GM23338 (cell line): ENCODE data around the gene SNX4. TPM values are rescaled to one million over a fixed set of nuclear protein-coding genes. Genes with fewer than 3 reads are reported as not detected.

Experiments
- ATAC-seq: fragments of 200-7000 bp; cut with Tn5 transposase; 3 replicates; pipeline ENCODE4 v1.9.1; 2020
- DNase-seq: peaks from one replicate; pipeline ENCODE4 v3.0.0-alpha.2; 2015; ENCODE audit warnings: low spot score
- H2AFZ ChIP-seq: fragments of 200-600 bp; sonication (generic); 2 replicates; pipeline ENCODE4 v1.8.0; 2016; ENCODE audit warnings: antibody characterized with exemption, mild to moderate bottlenecking, moderate library complexity
- H3F3A ChIP-seq: fragments of 200-600 bp; sonication (generic); replicated peaks from 2 replicates; pipeline ENCODE4 v1.8.0; 2017; ENCODE audit warnings: antibody characterized with exemption, mixed run types, low read depth
- H3K27ac ChIP-seq: fragments of 200-600 bp; sonication (generic); 2 replicates; pipeline ENCODE4 v1.6.1; 2016; ENCODE audit warnings: low read depth
- H3K27me3 ChIP-seq: fragments of 200-600 bp; sonication (generic); 2 replicates; pipeline ENCODE4 v1.8.0; 2016; ENCODE audit warnings: mild to moderate bottlenecking, mixed run types, moderate library complexity; ENCODE audit not compliant: insufficient read depth
- H3K36me3 ChIP-seq: fragments of 200-600 bp; sonication (generic); 2 replicates; pipeline ENCODE4 v1.8.0; 2016; ENCODE audit warnings: mild to moderate bottlenecking; ENCODE audit not compliant: insufficient read depth
- H3K4me1 ChIP-seq: fragments of 200-600 bp; sonication (generic); 2 replicates; pipeline ENCODE4 v1.8.0; 2016; ENCODE audit warnings: mild to moderate bottlenecking, moderate library complexity; ENCODE audit not compliant: insufficient read depth
- H3K4me2 ChIP-seq: fragments of 200-600 bp; sonication (generic); 2 replicates; pipeline ENCODE4 v1.7.1; 2017; ENCODE audit warnings: mixed run types
- H3K4me3 ChIP-seq: fragments of 200-600 bp; sonication (generic); 2 replicates; pipeline ENCODE4 v1.6.1; 2016; ENCODE audit warnings: mixed run types
- H3K79me2 ChIP-seq: fragments of 200-600 bp; sonication (generic); replicated peaks from 2 replicates; pipeline ENCODE4 v1.8.0; 2017; ENCODE audit warnings: mild to moderate bottlenecking; ENCODE audit not compliant: insufficient read depth
- H3K9me2 ChIP-seq: fragments of 200-600 bp; sonication (generic); 2 replicates; pipeline ENCODE4 v1.8.0; 2017; ENCODE audit not compliant: insufficient read depth
- H4K20me1 ChIP-seq: fragments of 200-600 bp; sonication (generic); replicated peaks from 2 replicates; pipeline ENCODE4 v1.8.0; 2017; ENCODE audit warnings: mild to moderate bottlenecking; ENCODE audit not compliant: insufficient read depth
- H3K27ac Mint-ChIP-seq: 2 replicates; pipeline ENCODE4 v1.8.0; 2020; ENCODE audit warnings: inconsistent platforms, mild to moderate bottlenecking, moderate library complexity, mixed read lengths
- H3K27me3 Mint-ChIP-seq: 3 replicates; pipeline ENCODE4 v1.8.0; 2022; ENCODE audit warnings: low read depth, mild to moderate bottlenecking, moderate library complexity, mixed read lengths, inconsistent platforms; ENCODE audit not compliant: insufficient read depth, poor library complexity
- H3K36me3 Mint-ChIP-seq: 3 replicates; pipeline ENCODE4 v1.8.0; 2021; ENCODE audit warnings: low read depth, mild to moderate bottlenecking, inconsistent platforms, moderate library complexity, mixed read lengths
- H3K4me1 Mint-ChIP-seq: 3 replicates; pipeline ENCODE4 v1.8.0; 2020; ENCODE audit warnings: mild to moderate bottlenecking, inconsistent platforms, mixed read lengths
- H3K4me3 Mint-ChIP-seq: 3 replicates; pipeline ENCODE4 v1.8.0; 2021; ENCODE audit warnings: moderate library complexity, mild to moderate bottlenecking, inconsistent platforms, mixed read lengths
- H3K9me3 Mint-ChIP-seq: 3 replicates; pipeline ENCODE4 v1.8.0; 2020; ENCODE audit warnings: moderate library complexity, mild to moderate bottlenecking, inconsistent platforms, mixed read lengths
- CREB1 ChIP-seq: fragments of 250-450 bp; sonication (Bioruptor Pico); IDR thresholded peaks from 2 replicates; pipeline ENCODE4 v1.5.0; 2020; ENCODE audit warnings: low read depth, mild to moderate bottlenecking, moderate library complexity
- CTCF ChIP-seq, 2 experiments: fragments of 200-600 bp in 1 of 2; sonication (generic) in 1 of 2; conservative IDR thresholded peaks; 2 replicates each; pipeline versions ENCODE4 v1.5.1 to v1.6.1; 2016 to 2017; ENCODE audit warnings: antibody characterized with exemption in 2 of 2, low read depth in 2 of 2, mild to moderate bottlenecking in 2 of 2, moderate library complexity in 1 of 2
- ETS1 ChIP-seq: IDR thresholded peaks from 2 replicates; pipeline ENCODE4 v1.6.1; 2016; ENCODE audit warnings: antibody characterized with exemption
- EZH2 ChIP-seq: fragments of 200-600 bp; sonication (generic); IDR thresholded peaks from one replicate; pipeline ENCODE4 v1.8.0; 2017; ENCODE audit warnings: antibody characterized with exemption, mild to moderate bottlenecking, low read depth; ENCODE audit not compliant: unreplicated experiment
- EZH2phosphoT487 ChIP-seq: fragments of 200-600 bp; sonication (generic); IDR thresholded peaks from one replicate; pipeline ENCODE4 v1.8.1; 2018; ENCODE audit warnings: antibody characterized with exemption; ENCODE audit not compliant: unreplicated experiment
- JUNB ChIP-seq: IDR thresholded peaks from one replicate; pipeline ENCODE4 v1.6.1; 2016; ENCODE audit warnings: antibody characterized with exemption; ENCODE audit not compliant: unreplicated experiment
- NANOG ChIP-seq: IDR thresholded peaks from 2 replicates; pipeline ENCODE4 v1.6.1; 2016; ENCODE audit warnings: antibody characterized with exemption, borderline replicate concordance
- POLR2AphosphoS5 ChIP-seq: IDR thresholded peaks from 2 replicates; pipeline ENCODE4 v1.6.1; 2016; ENCODE audit warnings: antibody characterized with exemption, low read depth
- REST ChIP-seq: IDR thresholded peaks from one replicate; pipeline ENCODE4 v1.6.1; 2018; ENCODE audit warnings: antibody characterized with exemption; ENCODE audit not compliant: unreplicated experiment
- STAT1 ChIP-seq: IDR thresholded peaks from one replicate; pipeline ENCODE4 v1.6.1; 2016; ENCODE audit warnings: antibody characterized with exemption; ENCODE audit not compliant: unreplicated experiment
- ZNF114 ChIP-seq: fragments of 250-450 bp; sonication (Bioruptor Pico); IDR thresholded peaks from 2 replicates; pipeline ENCODE4 v1.5.0; 2020; ENCODE audit warnings: mild to moderate bottlenecking, moderate library complexity
- ZNF331 ChIP-seq: fragments of 250-450 bp; sonication (Bioruptor Pico); IDR thresholded peaks from 2 replicates; pipeline ENCODE4 v1.5.0; 2020; ENCODE audit warnings: low read depth, mild to moderate bottlenecking, moderate library complexity
- ZNF462 ChIP-seq: fragments of 250-450 bp; sonication (Bioruptor Pico); IDR thresholded peaks from 2 replicates; pipeline ENCODE4 v1.5.0; 2020; ENCODE audit warnings: mild to moderate bottlenecking, moderate library complexity
- polyA plus RNA-seq: library from polyadenylated mRNA; unstranded; fragments of >200 nt; fragmentation: Nextera tagmentation; extraction: Ambion mirVana; gene quantifications from 2 replicates; pipeline ENCODE4 v1.2.1, GENCODE V29; 2016
- total RNA-seq: library from RNA; depleted of rRNA; stranded (reverse); fragments of >200 nt; shearing (Covaris generic); gene quantifications from 2 replicates; pipeline ENCODE4 v1.2.3, GENCODE V29; 2014

The SNX4 gene
- total and polyA plus RNA-seq, 2 experiments from 2014 or later = 13.0 to 27.8 TPM

GRCh38 chr3:125515421-125515820, 4.6 kb downstream of the SNX4 start:
- Histone ChIP-seq H2AFZ (no peak overlapping the region), H3K27ac (no peak overlapping the region), H3F3A (no peaks in the 10 kb centered on the region), H3K36me3 (no peaks in the 10 kb centered on the region), H4K20me1 (peaks cover 5% of the 10 kb centered on the region; the same call in 1 of the 2 replicates), H3K27me3 (no peaks in the 10 kb centered on the region), H3K4me2 (no peak overlapping the region), H3K4me3 (no peak overlapping the region), H3K9me2 (no peaks in the 10 kb centered on the region), H3K4me1 (peaks cover 4% of the 10 kb centered on the region; the same call in 1 of the 2 replicates), H3K79me2 (peaks cover 61% of the 10 kb centered on the region)
- Mint-ChIP-seq H3K27ac (no peak overlapping the region), H3K36me3 (peaks cover 12% of the 10 kb centered on the region; the same call in 2 of the 3 replicates), H3K27me3 (peaks cover 2% of the 10 kb centered on the region), H3K4me3 (no peak overlapping the region), H3K4me1 (peaks cover 9% of the 10 kb centered on the region; the same call in 2 of the 3 replicates), H3K9me3 (no peaks in the 10 kb centered on the region)
- DNase-seq (no peak), ATAC-seq (no peak)
- TF ChIP-seq REST = no peak
- no peak for TF ChIP-seq NANOG
- TF ChIP-seq EZH2phosphoT487 = no peak
- no peak for TF ChIP-seq CTCF (conservative IDR thresholded peaks at IDR 0.05; ENCODE audit: low read depth in 2 of 2)
- TF ChIP-seq CREB1 (CRISPR knock-in tag) = no peak
- no peak for TF ChIP-seq ZNF331 (CRISPR knock-in tag)
- TF ChIP-seq STAT1 = no peak
- no peak for TF ChIP-seq EZH2
- TF ChIP-seq ETS1 = no peak
- no peak for TF ChIP-seq JUNB
- TF ChIP-seq ZNF114 = no peak
- TF ChIP-seq ZNF462 (CRISPR knock-in tag) = no peak
- no peak for TF ChIP-seq POLR2AphosphoS5
